Mammary epithelial cell (primary cell): ENCODE measurements around the gene FHL5.

Experiments
- EZH2 ChIP-seq: IDR thresholded peaks from 2 replicates; pipeline ENCODE4 v1.6.1; 2012; ENCODE audit warnings: low read length, inconsistent platforms, borderline replicate concordance
- TF ChIP-seq, protein P1 (sequence below), 2 donors: IDR thresholded peaks in 1 of 2; conservative IDR thresholded peaks in 1 of 2; 2 replicates each; pipeline ENCODE4 v1.5.1; 2011 to 2012; ENCODE audit warnings: inconsistent platforms in 2 of 2, low read length in 2 of 2, mild to moderate bottlenecking in 2 of 2, control low read depth in 1 of 2, low read depth in 1 of 2; ENCODE audit not compliant: insufficient read depth in 1 of 2; ENCODE audit errors: extremely low read depth in 1 of 2

GRCh38 chr6:96645106-96645505, 82.2 kb downstream of the FHL5 start:
- TF ChIP-seq, protein P1, sequence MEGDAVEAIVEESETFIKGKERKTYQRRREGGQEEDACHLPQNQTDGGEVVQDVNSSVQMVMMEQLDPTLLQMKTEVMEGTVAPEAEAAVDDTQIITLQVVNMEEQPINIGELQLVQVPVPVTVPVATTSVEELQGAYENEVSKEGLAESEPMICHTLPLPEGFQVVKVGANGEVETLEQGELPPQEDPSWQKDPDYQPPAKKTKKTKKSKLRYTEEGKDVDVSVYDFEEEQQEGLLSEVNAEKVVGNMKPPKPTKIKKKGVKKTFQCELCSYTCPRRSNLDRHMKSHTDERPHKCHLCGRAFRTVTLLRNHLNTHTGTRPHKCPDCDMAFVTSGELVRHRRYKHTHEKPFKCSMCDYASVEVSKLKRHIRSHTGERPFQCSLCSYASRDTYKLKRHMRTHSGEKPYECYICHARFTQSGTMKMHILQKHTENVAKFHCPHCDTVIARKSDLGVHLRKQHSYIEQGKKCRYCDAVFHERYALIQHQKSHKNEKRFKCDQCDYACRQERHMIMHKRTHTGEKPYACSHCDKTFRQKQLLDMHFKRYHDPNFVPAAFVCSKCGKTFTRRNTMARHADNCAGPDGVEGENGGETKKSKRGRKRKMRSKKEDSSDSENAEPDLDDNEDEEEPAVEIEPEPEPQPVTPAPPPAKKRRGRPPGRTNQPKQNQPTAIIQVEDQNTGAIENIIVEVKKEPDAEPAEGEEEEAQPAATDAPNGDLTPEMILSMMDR (conservative IDR thresholded peaks at IDR 0.05 in 1 of 2, IDR thresholded peaks at IDR 0.05 in 1 of 2; ENCODE audit: extremely low read depth in 1 of 2, insufficient read depth in 1 of 2, low read depth in 1 of 2, low read length in 2 of 2) = no peak
- TF ChIP-seq EZH2 = no peak
